ENCODE measurements around the gene TEX54. TPM values are rescaled to one million over a fixed set of nuclear protein-coding genes. Genes with fewer than 3 reads are reported as not detected.

Gene TEX54
- total RNA-seq, 1 experiment from 2014 or later: not detected

GRCh38 chr11:62788991-62789390 is 43.6 kb downstream of the TEX54 start:
- TF ChIP-seq, protein P1, sequence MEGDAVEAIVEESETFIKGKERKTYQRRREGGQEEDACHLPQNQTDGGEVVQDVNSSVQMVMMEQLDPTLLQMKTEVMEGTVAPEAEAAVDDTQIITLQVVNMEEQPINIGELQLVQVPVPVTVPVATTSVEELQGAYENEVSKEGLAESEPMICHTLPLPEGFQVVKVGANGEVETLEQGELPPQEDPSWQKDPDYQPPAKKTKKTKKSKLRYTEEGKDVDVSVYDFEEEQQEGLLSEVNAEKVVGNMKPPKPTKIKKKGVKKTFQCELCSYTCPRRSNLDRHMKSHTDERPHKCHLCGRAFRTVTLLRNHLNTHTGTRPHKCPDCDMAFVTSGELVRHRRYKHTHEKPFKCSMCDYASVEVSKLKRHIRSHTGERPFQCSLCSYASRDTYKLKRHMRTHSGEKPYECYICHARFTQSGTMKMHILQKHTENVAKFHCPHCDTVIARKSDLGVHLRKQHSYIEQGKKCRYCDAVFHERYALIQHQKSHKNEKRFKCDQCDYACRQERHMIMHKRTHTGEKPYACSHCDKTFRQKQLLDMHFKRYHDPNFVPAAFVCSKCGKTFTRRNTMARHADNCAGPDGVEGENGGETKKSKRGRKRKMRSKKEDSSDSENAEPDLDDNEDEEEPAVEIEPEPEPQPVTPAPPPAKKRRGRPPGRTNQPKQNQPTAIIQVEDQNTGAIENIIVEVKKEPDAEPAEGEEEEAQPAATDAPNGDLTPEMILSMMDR (IDR thresholded peaks at IDR 0.05; ENCODE audit: unreplicated experiment): no peak
- no peak for DNase-seq
- Mint-ChIP-seq H3K9me3 (ENCODE audit: low read depth, unreplicated experiment) (no peaks in the 10 kb centered on the region), H3K27ac (ENCODE audit: unreplicated experiment) (peak overlapping the region; percentile 77), H3K4me1 (ENCODE audit: low read depth, unreplicated experiment) (peaks cover 24% of the 10 kb centered on the region), H3K36me3 (ENCODE audit: insufficient read depth, unreplicated experiment) (peaks cover 76% of the 10 kb centered on the region), H3K27me3 (ENCODE audit: unreplicated experiment) (no peaks in the 10 kb centered on the region), H3K4me3 (ENCODE audit: low read depth, unreplicated experiment) (peak overlapping the region; percentile 96)
- CTCF ChIA-PET: no interaction called here
- intact Hi-C loops (cut with micrococcal nuclease; ENCODE audit: unreplicated experiment): loop anchor here (5.0 kb wide), 1 partner anchor 88 kb away; no protein-coding TSS in a partner anchor
- BruUV-seq (replicated peaks): no TSS peak

- Mint-ChIP-seq H3K4me1 (ENCODE audit: low read depth, unreplicated experiment) (peaks cover 24% of the 10 kb centered on the region), H3K36me3 (ENCODE audit: insufficient read depth, unreplicated experiment) (peaks cover 63% of the 10 kb centered on the region), H3K27ac (ENCODE audit: unreplicated experiment) (peak within 1 kb of the TSS; percentile 93), H3K9me3 (ENCODE audit: low read depth, unreplicated experiment) (no peaks in the 10 kb centered on the region), H3K4me3 (ENCODE audit: low read depth, unreplicated experiment) (peak within 1 kb of the TSS; percentile 96), H3K27me3 (ENCODE audit: unreplicated experiment) (no peaks in the 10 kb centered on the region)
- CTCF ChIA-PET: interaction anchor here (0.5 to 3.1 kb wide), 21 partner anchors 11 to 166 kb away, joined by 3 to 16 read pairs (median 4); partner anchors contain the start of genes B3GAT3, HNRNPUL2, POLR2G and SLC3A2
- peak; percentile 98 for DNase-seq
- TF ChIP-seq, protein P1 (IDR thresholded peaks at IDR 0.05; ENCODE audit: unreplicated experiment): peak; percentile 23
- intact Hi-C loops (cut with micrococcal nuclease; ENCODE audit: unreplicated experiment): loop anchor here (5.0 kb wide), 1 partner anchor 90 kb away; no protein-coding TSS in a partner anchor
- BruUV-seq (replicated peaks): no TSS peak
Observed at GRCh38 chr11:62787005-62787759, 45.5 kb downstream of the TEX54 start, which contains the start of gene TMEM179B. TSS of gene TMEM179B (plus strand) at chr11:62787402. CDS start at chr11:62787432, 30 bp downstream.

- TSS peak; percentile 14 for BruUV-seq (replicated peaks)
- intact Hi-C loops (cut with micrococcal nuclease; ENCODE audit: unreplicated experiment): loop anchor here (1.0 to 5.0 kb wide), 2 partner anchors 76 to 91 kb away; no protein-coding TSS in a partner anchor
- no peaks in the 10 kb centered on the region for H3K27me3 Mint-ChIP-seq (ENCODE audit: unreplicated experiment)
- H3K4me3 Mint-ChIP-seq (ENCODE audit: low read depth, unreplicated experiment): peak overlapping the region; percentile 96
- H3K4me1 Mint-ChIP-seq (ENCODE audit: low read depth, unreplicated experiment): peaks cover 24% of the 10 kb centered on the region
- peak; percentile 93 for DNase-seq
- H3K36me3 Mint-ChIP-seq (ENCODE audit: insufficient read depth, unreplicated experiment): peaks cover 56% of the 10 kb centered on the region
- H3K9me3 Mint-ChIP-seq (ENCODE audit: low read depth, unreplicated experiment): no peaks in the 10 kb centered on the region
- CTCF ChIA-PET: interaction anchor here (0.5 to 3.1 kb wide), 18 partner anchors 10 to 165 kb away, joined by 3 to 16 read pairs (median 3); partner anchors contain the start of genes B3GAT3, HNRNPUL2, POLR2G and SLC3A2
- H3K27ac Mint-ChIP-seq (ENCODE audit: unreplicated experiment): peak overlapping the region; percentile 93
- TF ChIP-seq, protein P1 (IDR thresholded peaks at IDR 0.05; ENCODE audit: unreplicated experiment): peak; percentile 95
Observed at GRCh38 chr11:62786318-62787004, 46.2 kb downstream of the TEX54 start.

DNA sequence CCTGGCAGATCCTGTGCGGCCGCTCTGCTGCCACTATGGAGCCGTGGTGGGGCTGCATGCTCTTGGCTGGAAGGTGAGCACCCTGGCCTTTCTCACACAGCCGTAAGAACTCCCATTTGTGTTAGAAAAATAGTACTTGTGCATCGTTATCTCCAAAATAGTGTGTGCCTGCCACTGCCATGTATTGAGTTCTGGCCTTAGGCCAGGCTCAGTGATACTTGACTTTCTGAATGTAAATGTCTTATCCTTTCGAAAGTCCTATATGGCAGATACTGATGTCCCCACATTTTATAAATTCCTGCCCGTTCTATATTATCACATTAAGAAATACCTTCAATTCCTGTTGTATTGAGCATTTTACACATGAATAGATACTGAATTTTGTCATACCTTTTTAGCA is 49.9 kb downstream of the TEX54 start:
- no TSS peak for BruUV-seq (replicated peaks)
- no peak overlapping the region for H3K27ac Mint-ChIP-seq (ENCODE audit: unreplicated experiment)
- H3K36me3 Mint-ChIP-seq (ENCODE audit: insufficient read depth, unreplicated experiment): peaks cover 26% of the 10 kb centered on the region
- no peaks in the 10 kb centered on the region for H3K27me3 Mint-ChIP-seq (ENCODE audit: unreplicated experiment)
- no peak for DNase-seq
- CTCF ChIA-PET: no interaction called here
- TF ChIP-seq, protein P1 (IDR thresholded peaks at IDR 0.05; ENCODE audit: unreplicated experiment): no peak
- no peak overlapping the region for H3K4me3 Mint-ChIP-seq (ENCODE audit: low read depth, unreplicated experiment)
- no peaks in the 10 kb centered on the region for H3K4me1 Mint-ChIP-seq (ENCODE audit: low read depth, unreplicated experiment)
- intact Hi-C loops (cut with micrococcal nuclease; ENCODE audit: unreplicated experiment): no loop called here
- H3K9me3 Mint-ChIP-seq (ENCODE audit: low read depth, unreplicated experiment): no peaks in the 10 kb centered on the region

Small RNA genes lying within 50 kb of the gene (microRNA-seq; reads per million reads assigned to microRNA genes)
- gene MIR6514 (1.1 reads per million), gene MIR6748 (not detected)

Other genes with a start within 250 kb of the TEX54 start
- gene TUT1, start 241.3 kb downstream of the TEX54 start, total RNA-seq (2022): 21.9 and 26.3 TPM in 2 replicates
- 90.4 and 97.2 TPM in 2 replicates for gene MTA2, start 231.0 kb downstream of the TEX54 start, total RNA-seq (2022)
- 43.3 and 51.4 TPM in 2 replicates for gene EML3, start 220.1 kb downstream of the TEX54 start, total RNA-seq (2022)
- gene ROM1, start 219.6 kb downstream of the TEX54 start, total RNA-seq (2022): 1.6 and 2.6 TPM in 2 replicates
- 31.5 and 32.7 TPM in 2 replicates for gene B3GAT3, start 210.9 kb downstream of the TEX54 start, total RNA-seq (2022)
- gene GANAB, start 186.2 kb downstream of the TEX54 start, total RNA-seq (2022): 356 and 377 TPM in 2 replicates
- gene INTS5, start 179.5 kb downstream of the TEX54 start, total RNA-seq (2022): 21.4 and 26.0 TPM in 2 replicates
- 61.7 and 67.4 TPM in 2 replicates for gene C11orf98, start 167.6 kb downstream of the TEX54 start, total RNA-seq (2022)
- 17.7 and 23.1 TPM in 2 replicates for gene CSKMT, start 167.5 kb downstream of the TEX54 start, total RNA-seq (2022)
- 10.4 and 11.4 TPM in 2 replicates for gene UQCC3, start 161.2 kb downstream of the TEX54 start, total RNA-seq (2022)
- gene LBHD1, start 160.6 kb downstream of the TEX54 start, total RNA-seq (2022): 16.4 and 21.3 TPM in 2 replicates
- 91.9 and 98.7 TPM in 2 replicates for gene UBXN1, start 153.8 kb downstream of the TEX54 start, total RNA-seq (2022)
- 0.71 and 1.5 TPM in 2 replicates for gene LRRN4CL, start 143.3 kb downstream of the TEX54 start, total RNA-seq (2022)
- gene BSCL2, start 125.4 kb downstream of the TEX54 start, total RNA-seq (2022): 71.5 and 88.0 TPM in 2 replicates
- gene GNG3, start 125.2 kb downstream of the TEX54 start, total RNA-seq (2022): not detected in 2 replicates
- gene HNRNPUL2, start 105.4 kb downstream of the TEX54 start, total RNA-seq (2022): 52.6 and 52.7 TPM in 2 replicates
- 35.5 and 36.7 TPM in 2 replicates for gene TTC9C, start 104.4 kb downstream of the TEX54 start, total RNA-seq (2022)
- gene ZBTB3, start 78.7 kb downstream of the TEX54 start, total RNA-seq (2022): 9.7 and 10.6 TPM in 2 replicates
- gene POLR2G, start 71.3 kb downstream of the TEX54 start, total RNA-seq (2022): 83.4 and 86.9 TPM in 2 replicates
- gene TAF6L, start 61.4 kb downstream of the TEX54 start, total RNA-seq (2022): 26.0 and 28.9 TPM in 2 replicates
- gene TMEM179B, start 45.4 kb downstream of the TEX54 start, total RNA-seq (2022): 65.6 and 72.3 TPM in 2 replicates
- gene TMEM223, start 40.8 kb downstream of the TEX54 start, total RNA-seq (2022): 19.4 and 20.5 TPM in 2 replicates
- gene NXF1, start 27.4 kb downstream of the TEX54 start, total RNA-seq (2022): 48.0 and 51.6 TPM in 2 replicates
- gene STX5, start 790 bp downstream of the TEX54 start, total RNA-seq (2022): 38.3 and 39.2 TPM in 2 replicates
- 87.7 and 97.4 TPM in 2 replicates for gene WDR74, start 6.7 kb upstream of the TEX54 start, total RNA-seq (2022)
- gene SLC3A2, start 48.1 kb upstream of the TEX54 start, total RNA-seq (2022): 410 and 444 TPM in 2 replicates
- gene CHRM1, start 88.5 kb upstream of the TEX54 start, total RNA-seq (2022): not detected in 2 replicates
- not detected in 2 replicates for gene SLC22A6, start 152.1 kb upstream of the TEX54 start, total RNA-seq (2022)
- gene SLC22A8, start 183.0 kb upstream of the TEX54 start, total RNA-seq (2022): not detected in 2 replicates

All from Calu3 (cell line).